Tibial nerve (tissue), 3 donors: ENCODE results near the gene NR2E1.

Experiments
- CTCF ChIP-seq, 5 experiments: fragments of 200-600 bp in 3 of 5; fragments of 450-650 bp in 2 of 5; sonication (generic) in 3 of 5; IDR thresholded peaks; one replicate each; pipeline ENCODE4 v1.5.1; 2016 to 2019; ENCODE audit warnings: antibody characterized with exemption in 5 of 5, mild to moderate bottlenecking in 3 of 5, moderate library complexity in 2 of 5
- POLR2A ChIP-seq, 2 donors: fragments of 450-650 bp; IDR thresholded peaks; one replicate each; pipeline ENCODE4 v1.6.1; 2017; ENCODE audit warnings: antibody characterized with exemption in 2 of 2, mild to moderate bottlenecking in 2 of 2, moderate library complexity in 2 of 2

- TF ChIP-seq CTCF (IDR thresholded peaks at IDR 0.05) (no peak), POLR2A (IDR thresholded peaks at IDR 0.05) (no peak)
Measured at GRCh38 chr6:108171918-108172516, 6.2 kb downstream of the NR2E1 start.
